Measurements from ENCODE around the gene SERPINB12. TPM values are rescaled to one million over a fixed set of nuclear protein-coding genes. Genes with fewer than 3 reads are reported as not detected.

SERPINB12 gene
- total and polyA plus RNA-seq, 10 of the 15 experiments (the other 5 are each of a cell fraction or from before 2014, with no cell fraction given): not detected

DNA sequence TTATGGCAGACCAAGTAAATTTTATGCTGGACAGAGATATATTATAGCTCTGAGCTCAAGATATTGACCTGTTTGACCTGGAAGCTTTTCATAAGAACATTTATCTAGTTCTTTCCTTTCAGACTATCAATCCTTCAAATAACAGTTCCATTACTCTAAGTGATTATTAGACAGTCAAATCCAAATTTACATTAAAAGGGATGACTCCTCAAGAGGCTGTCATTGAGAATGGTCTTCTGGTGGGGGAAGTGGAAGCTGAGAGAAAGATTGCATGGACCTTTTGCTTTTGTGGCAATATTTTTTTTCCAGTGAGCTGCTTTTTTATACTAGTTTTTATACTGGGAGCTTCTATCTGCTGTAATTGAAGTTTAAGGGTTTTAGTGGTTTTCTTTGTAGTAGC lies 14.9 kb upstream of the SERPINB12 start (continued):
- TF ChIP-seq, protein P1, sequence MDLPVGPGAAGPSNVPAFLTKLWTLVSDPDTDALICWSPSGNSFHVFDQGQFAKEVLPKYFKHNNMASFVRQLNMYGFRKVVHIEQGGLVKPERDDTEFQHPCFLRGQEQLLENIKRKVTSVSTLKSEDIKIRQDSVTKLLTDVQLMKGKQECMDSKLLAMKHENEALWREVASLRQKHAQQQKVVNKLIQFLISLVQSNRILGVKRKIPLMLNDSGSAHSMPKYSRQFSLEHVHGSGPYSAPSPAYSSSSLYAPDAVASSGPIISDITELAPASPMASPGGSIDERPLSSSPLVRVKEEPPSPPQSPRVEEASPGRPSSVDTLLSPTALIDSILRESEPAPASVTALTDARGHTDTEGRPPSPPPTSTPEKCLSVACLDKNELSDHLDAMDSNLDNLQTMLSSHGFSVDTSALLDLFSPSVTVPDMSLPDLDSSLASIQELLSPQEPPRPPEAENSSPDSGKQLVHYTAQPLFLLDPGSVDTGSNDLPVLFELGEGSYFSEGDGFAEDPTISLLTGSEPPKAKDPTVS (IDR thresholded peaks at IDR 0.05; ENCODE audit: low read depth, low read length): no peak
- no peak for TF ChIP-seq RBBP5 (conservative IDR thresholded peaks at IDR 0.05)
- TF ChIP-seq, protein P2, sequence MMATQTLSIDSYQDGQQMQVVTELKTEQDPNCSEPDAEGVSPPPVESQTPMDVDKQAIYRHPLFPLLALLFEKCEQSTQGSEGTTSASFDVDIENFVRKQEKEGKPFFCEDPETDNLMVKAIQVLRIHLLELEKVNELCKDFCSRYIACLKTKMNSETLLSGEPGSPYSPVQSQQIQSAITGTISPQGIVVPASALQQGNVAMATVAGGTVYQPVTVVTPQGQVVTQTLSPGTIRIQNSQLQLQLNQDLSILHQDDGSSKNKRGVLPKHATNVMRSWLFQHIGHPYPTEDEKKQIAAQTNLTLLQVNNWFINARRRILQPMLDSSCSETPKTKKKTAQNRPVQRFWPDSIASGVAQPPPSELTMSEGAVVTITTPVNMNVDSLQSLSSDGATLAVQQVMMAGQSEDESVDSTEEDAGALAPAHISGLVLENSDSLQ (IDR thresholded peaks at IDR 0.05): no peak
- TF ChIP-seq FOXM1 (IDR thresholded peaks at IDR 0.05; ENCODE audit: low read depth, low read length): no peak
- no peak for TF ChIP-seq HCFC1 (IDR thresholded peaks at IDR 0.05; ENCODE audit: low read length)
- TF ChIP-seq, protein P3, sequence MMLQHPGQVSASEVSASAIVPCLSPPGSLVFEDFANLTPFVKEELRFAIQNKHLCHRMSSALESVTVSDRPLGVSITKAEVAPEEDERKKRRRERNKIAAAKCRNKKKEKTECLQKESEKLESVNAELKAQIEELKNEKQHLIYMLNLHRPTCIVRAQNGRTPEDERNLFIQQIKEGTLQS (IDR thresholded peaks at IDR 0.05; ENCODE audit: borderline replicate concordance, extremely low read depth, low read depth, low read length): no peak
- TF ChIP-seq WRNIP1 (IDR thresholded peaks at IDR 0.05; ENCODE audit: borderline replicate concordance, low read depth, low read length): no peak

DNA sequence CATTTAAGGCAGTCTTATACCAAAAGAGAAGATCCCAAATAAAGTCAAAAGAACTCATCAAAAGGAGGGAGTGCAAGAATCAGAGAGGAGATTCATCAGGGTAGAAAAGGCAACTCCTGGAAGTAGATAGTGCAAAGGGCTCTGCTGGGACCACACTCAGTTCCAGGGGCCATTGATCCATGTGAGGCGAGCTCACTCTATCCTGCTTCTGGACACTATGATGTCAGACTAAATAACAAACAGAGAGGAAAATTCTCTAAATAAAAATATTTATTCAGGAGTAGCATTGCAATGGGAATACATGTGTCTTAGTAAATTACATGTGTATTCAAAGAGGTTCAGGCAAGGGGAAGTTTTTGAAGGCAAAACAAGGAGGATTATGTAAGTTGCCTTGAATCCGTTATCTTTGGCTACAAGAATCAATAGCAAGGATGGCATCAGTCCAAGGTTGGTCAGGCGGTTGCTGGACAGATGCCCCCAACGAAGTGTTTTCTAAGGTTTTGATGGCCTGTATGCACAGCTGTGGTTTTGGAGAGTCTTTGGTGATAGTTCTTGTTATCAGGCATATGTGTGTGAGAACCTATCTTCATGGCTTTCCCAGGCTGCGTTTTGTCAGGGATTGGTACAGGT lies 13.2 kb upstream of the SERPINB12 start:
- ATAC-seq: no peak
- DNase-seq (ENCODE audit: low read depth, low spot score): no peak
- Histone ChIP-seq H4K20me1 (ENCODE audit: control insufficient read depth, insufficient read depth) (no peaks in the 10 kb centered on the region), H2AFZ (ENCODE audit: control insufficient read depth, low read depth, low read length) (no peak overlapping the region), H3K4me3 (no peak overlapping the region), H3K9ac (ENCODE audit: control insufficient read depth, insufficient read depth, low read length) (no peak overlapping the region), H3K4me2 (ENCODE audit: control insufficient read depth, insufficient read depth) (no peak overlapping the region), H3K4me1 (ENCODE audit: control insufficient read depth, insufficient read depth, low read length) (no peaks in the 10 kb centered on the region), H3K9me3 (replicated peaks; ENCODE audit: control insufficient read depth, insufficient read depth, low read length) (no peaks in the 10 kb centered on the region; the same call in 2 of the 3 replicates), H3K79me2 (ENCODE audit: control insufficient read depth, insufficient read depth, low read length) (no peaks in the 10 kb centered on the region), H3K27me3 (replicated peaks in 1 of 2; ENCODE audit: control insufficient read depth in 2 of 2, insufficient read depth in 2 of 2, low read length in 1 of 2) (no peaks in the 10 kb centered on the region; a peak in 1 of 4 replicates), H3K27ac (ENCODE audit: control insufficient read depth, insufficient read depth) (no peak overlapping the region), H3K36me3 (ENCODE audit: control insufficient read depth in 2 of 2, insufficient read depth in 2 of 2, low read length in 1 of 2) (no peaks in the 10 kb centered on the region)
- ChIA-PET POLR2A (no interaction called here), RAD21 (ENCODE audit: unreplicated experiment) (no interaction called here), CTCF (interaction anchor here (1.0 kb wide), 1 partner anchor 11 kb away, joined by 3 read pairs; no protein-coding TSS in a partner anchor), SMC1A (ENCODE audit: uncharacterized antibody, unreplicated experiment) (interaction anchor here (2.1 kb wide), 1 partner anchor 10 kb away, joined by 9 read pairs; no protein-coding TSS in a partner anchor)
- in situ Hi-C loops (cut with MboI): loop anchor here (10.0 kb wide), 1 partner anchor 146 kb away; no protein-coding TSS in a partner anchor
- no TSS peak for BruUV-seq (replicated peaks)
- FAIRE-seq: no peak
- WGBS (ENCODE audit: insufficient coverage, insufficient replicate concordance, low lambda C conversion rate, missing lambda C conversion rate): 25% methylated on average over 5 of the region's 5 CpGs
- intact Hi-C loops (cut with micrococcal nuclease; ENCODE audit: unreplicated experiment): no loop called here
- TF ChIP-seq FOXK2 (IDR thresholded peaks at IDR 0.05) (no peak), POLR2AphosphoS2 (IDR thresholded peaks at IDR 0.05; ENCODE audit: low read depth, low read length) (no peak), MEF2B (IDR thresholded peaks at IDR 0.05; ENCODE audit: partially characterized antibody, poor library complexity, severe bottlenecking) (no peak), CBFB (IDR thresholded peaks at IDR 0.05; ENCODE audit: low read depth) (no peak)
- TF ChIP-seq, protein P4, sequence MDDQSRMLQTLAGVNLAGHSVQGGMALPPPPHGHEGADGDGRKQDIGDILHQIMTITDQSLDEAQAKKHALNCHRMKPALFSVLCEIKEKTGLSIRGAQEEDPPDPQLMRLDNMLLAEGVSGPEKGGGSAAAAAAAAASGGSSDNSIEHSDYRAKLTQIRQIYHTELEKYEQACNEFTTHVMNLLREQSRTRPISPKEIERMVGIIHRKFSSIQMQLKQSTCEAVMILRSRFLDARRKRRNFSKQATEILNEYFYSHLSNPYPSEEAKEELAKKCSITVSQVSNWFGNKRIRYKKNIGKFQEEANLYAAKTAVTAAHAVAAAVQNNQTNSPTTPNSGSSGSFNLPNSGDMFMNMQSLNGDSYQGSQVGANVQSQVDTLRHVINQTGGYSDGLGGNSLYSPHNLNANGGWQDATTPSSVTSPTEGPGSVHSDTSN (IDR thresholded peaks at IDR 0.05; ENCODE audit: insufficient replicate concordance, low read depth, low read length): no peak

All from GM12878 (cell line).